ENCODE results near the gene UBA6. TPM values are rescaled to one million over a fixed set of nuclear protein-coding genes. Genes with fewer than 3 reads are reported as not detected.

UBA6 gene
- total and polyA plus RNA-seq, 2 donors (not counting 1 experiment from before 2014, with no cell fraction given) = 90.0 to 92.8 TPM

- TF ChIP-seq EZH2 (IDR thresholded peaks at IDR 0.05; ENCODE audit: low read length, missing control alignments) = no peak
- TF ChIP-seq CTCF (conservative IDR thresholded peaks at IDR 0.05 in 1 of 2, IDR thresholded peaks at IDR 0.05 in 1 of 2; ENCODE audit: low read depth in 1 of 2, low read length in 2 of 2) = no peak
- Histone ChIP-seq H3K9me3 (ENCODE audit: control insufficient read depth, insufficient read depth, low read depth, low read length) (no peaks in the 10 kb centered on the region), H2AFZ (ENCODE audit: low read length) (no peak overlapping the region), H3K36me3 (ENCODE audit: control insufficient read depth, insufficient read depth, low read length) (no peaks in the 10 kb centered on the region), H3K9ac (ENCODE audit: insufficient read depth, low read length) (no peak overlapping the region), H4K20me1 (ENCODE audit: control insufficient read depth, extremely low read depth, insufficient read depth, low read length) (no peaks in the 10 kb centered on the region), H3K4me1 (ENCODE audit: control insufficient read depth, extremely low read depth, insufficient read depth, low read length) (no peaks in the 10 kb centered on the region), H3K4me2 (ENCODE audit: extremely low read depth, insufficient read depth, low read length) (no peak overlapping the region), H3K27me3 (ENCODE audit: control insufficient read depth, insufficient read depth, low read length) (no peaks in the 10 kb centered on the region), H3K79me2 (ENCODE audit: control insufficient read depth, insufficient read depth, low read length) (no peaks in the 10 kb centered on the region), H3K27ac (ENCODE audit: insufficient read depth, low read length) (no peak overlapping the region), H3K4me3 (replicated peaks in 1 of 4; ENCODE audit: control extremely low read depth in 1 of 4, insufficient read depth in 1 of 4, low read depth in 3 of 4, low read length in 4 of 4) (no peak overlapping the region)
- no peak for DNase-seq (ENCODE audit: low read depth in 2 of 2)
Observed at GRCh38 chr4:67604029-67604381, 97.0 kb downstream of the UBA6 start.

- Histone ChIP-seq H3K4me3 (replicated peaks in 1 of 4; ENCODE audit: control extremely low read depth in 1 of 4, insufficient read depth in 1 of 4, low read depth in 3 of 4, low read length in 4 of 4) (no peak overlapping the region), H4K20me1 (ENCODE audit: control insufficient read depth, extremely low read depth, insufficient read depth, low read length) (no peaks in the 10 kb centered on the region), H3K4me1 (ENCODE audit: control insufficient read depth, extremely low read depth, insufficient read depth, low read length) (no peaks in the 10 kb centered on the region), H3K9me3 (ENCODE audit: control insufficient read depth, insufficient read depth, low read depth, low read length) (no peaks in the 10 kb centered on the region), H3K9ac (ENCODE audit: insufficient read depth, low read length) (no peak overlapping the region), H3K36me3 (ENCODE audit: control insufficient read depth, insufficient read depth, low read length) (no peaks in the 10 kb centered on the region), H3K27me3 (ENCODE audit: control insufficient read depth, insufficient read depth, low read length) (no peaks in the 10 kb centered on the region), H3K27ac (ENCODE audit: insufficient read depth, low read length) (no peak overlapping the region), H3K4me2 (ENCODE audit: extremely low read depth, insufficient read depth, low read length) (no peak overlapping the region), H3K79me2 (ENCODE audit: control insufficient read depth, insufficient read depth, low read length) (no peaks in the 10 kb centered on the region), H2AFZ (ENCODE audit: low read length) (no peak overlapping the region)
- no peak for TF ChIP-seq EZH2 (IDR thresholded peaks at IDR 0.05; ENCODE audit: low read length, missing control alignments)
- no peak for TF ChIP-seq CTCF (conservative IDR thresholded peaks at IDR 0.05 in 1 of 2, IDR thresholded peaks at IDR 0.05 in 1 of 2; ENCODE audit: low read depth in 1 of 2, low read length in 2 of 2)
- DNase-seq (ENCODE audit: low read depth in 2 of 2) = no peak
Observed at GRCh38 chr4:67603310-67604028, 97.5 kb downstream of the UBA6 start.

- no peaks in the 10 kb centered on the region for H4K20me1 ChIP-seq (ENCODE audit: control insufficient read depth, extremely low read depth, insufficient read depth, low read length)
- no peaks in the 10 kb centered on the region for H3K79me2 ChIP-seq (ENCODE audit: control insufficient read depth, insufficient read depth, low read length)
- no peaks in the 10 kb centered on the region for H3K27me3 ChIP-seq (ENCODE audit: control insufficient read depth, insufficient read depth, low read length)
- peak; percentile 12 to 55 for DNase-seq (ENCODE audit: low read depth in 2 of 2)
- TF ChIP-seq CTCF (conservative IDR thresholded peaks at IDR 0.05 in 1 of 2, IDR thresholded peaks at IDR 0.05 in 1 of 2; ENCODE audit: low read depth in 1 of 2, low read length in 2 of 2) (no peak), EZH2 (IDR thresholded peaks at IDR 0.05; ENCODE audit: low read length, missing control alignments) (no peak)
- no peak overlapping the region for H3K27ac ChIP-seq (ENCODE audit: insufficient read depth, low read length)
- H3K9ac ChIP-seq (ENCODE audit: insufficient read depth, low read length) = no peak overlapping the region
- no peaks in the 10 kb centered on the region for H3K9me3 ChIP-seq (ENCODE audit: control insufficient read depth, insufficient read depth, low read depth, low read length)
- H2AFZ ChIP-seq (ENCODE audit: low read length) = no peak overlapping the region
- no peaks in the 10 kb centered on the region for H3K36me3 ChIP-seq (ENCODE audit: control insufficient read depth, insufficient read depth, low read length)
- no peak overlapping the region for H3K4me2 ChIP-seq (ENCODE audit: extremely low read depth, insufficient read depth, low read length)
- H3K4me3 ChIP-seq (replicated peaks in 1 of 4; ENCODE audit: control extremely low read depth in 1 of 4, insufficient read depth in 1 of 4, low read depth in 3 of 4, low read length in 4 of 4) = no peak overlapping the region
- H3K4me1 ChIP-seq (ENCODE audit: control insufficient read depth, extremely low read depth, insufficient read depth, low read length) = no peaks in the 10 kb centered on the region
Observed at GRCh38 chr4:67593741-67594175, 107.2 kb downstream of the UBA6 start.
